GM12873 (cell line): ENCODE data around the gene RNF123.

Source experiments
- TF ChIP-seq, protein P1 (sequence below): IDR thresholded peaks from 2 replicates; pipeline ENCODE4 v1.5.1; 2012; ENCODE audit warnings: low read depth, mild to moderate bottlenecking, moderate library complexity, low read length, control low read depth; ENCODE audit not compliant: insufficient read depth; ENCODE audit errors: missing control alignments

RNF123 gene

DNA sequence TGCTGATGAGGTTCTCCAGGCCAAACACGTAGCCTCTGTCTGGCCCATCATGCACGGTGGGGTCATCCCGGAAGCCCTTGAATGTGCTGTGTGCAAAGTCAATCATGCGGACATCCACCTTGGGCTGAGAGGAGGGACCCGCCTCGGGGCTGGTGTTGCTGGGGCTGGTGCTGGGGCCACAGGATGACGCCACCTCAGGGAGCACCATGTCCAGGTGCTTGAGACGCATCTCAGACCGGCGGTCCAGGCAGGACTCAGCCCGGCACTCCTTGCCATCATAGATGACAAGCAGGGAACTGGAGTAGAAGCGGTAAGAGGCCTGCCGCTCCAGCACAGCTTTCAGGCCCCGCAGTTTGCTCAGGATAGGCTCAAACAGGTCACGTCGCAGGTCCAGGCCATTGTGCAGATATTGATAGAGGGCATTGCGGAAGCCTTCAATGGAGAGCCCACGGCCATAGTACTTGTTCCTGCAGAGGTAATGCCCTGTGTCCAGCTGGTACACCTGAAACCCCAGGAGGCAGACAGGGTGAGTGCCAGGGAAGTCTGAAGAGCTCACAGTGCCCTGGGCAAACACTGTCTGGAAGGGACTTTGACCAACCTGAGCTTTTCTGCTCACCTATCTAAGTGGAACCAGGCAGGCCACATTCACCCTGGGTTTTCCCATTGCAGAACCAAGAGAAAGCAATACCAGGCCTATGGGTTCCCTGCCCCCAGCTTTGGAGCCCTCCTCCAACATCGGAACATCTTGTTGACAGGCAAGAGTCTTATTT, 38.0 kb downstream of the RNF123 start:
- TF ChIP-seq, protein P1, sequence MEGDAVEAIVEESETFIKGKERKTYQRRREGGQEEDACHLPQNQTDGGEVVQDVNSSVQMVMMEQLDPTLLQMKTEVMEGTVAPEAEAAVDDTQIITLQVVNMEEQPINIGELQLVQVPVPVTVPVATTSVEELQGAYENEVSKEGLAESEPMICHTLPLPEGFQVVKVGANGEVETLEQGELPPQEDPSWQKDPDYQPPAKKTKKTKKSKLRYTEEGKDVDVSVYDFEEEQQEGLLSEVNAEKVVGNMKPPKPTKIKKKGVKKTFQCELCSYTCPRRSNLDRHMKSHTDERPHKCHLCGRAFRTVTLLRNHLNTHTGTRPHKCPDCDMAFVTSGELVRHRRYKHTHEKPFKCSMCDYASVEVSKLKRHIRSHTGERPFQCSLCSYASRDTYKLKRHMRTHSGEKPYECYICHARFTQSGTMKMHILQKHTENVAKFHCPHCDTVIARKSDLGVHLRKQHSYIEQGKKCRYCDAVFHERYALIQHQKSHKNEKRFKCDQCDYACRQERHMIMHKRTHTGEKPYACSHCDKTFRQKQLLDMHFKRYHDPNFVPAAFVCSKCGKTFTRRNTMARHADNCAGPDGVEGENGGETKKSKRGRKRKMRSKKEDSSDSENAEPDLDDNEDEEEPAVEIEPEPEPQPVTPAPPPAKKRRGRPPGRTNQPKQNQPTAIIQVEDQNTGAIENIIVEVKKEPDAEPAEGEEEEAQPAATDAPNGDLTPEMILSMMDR, result no peak

GRCh38 chr3:49727924-49728361, 38.6 kb downstream of the RNF123 start:
- TF ChIP-seq, protein P1, result no peak

DNA sequence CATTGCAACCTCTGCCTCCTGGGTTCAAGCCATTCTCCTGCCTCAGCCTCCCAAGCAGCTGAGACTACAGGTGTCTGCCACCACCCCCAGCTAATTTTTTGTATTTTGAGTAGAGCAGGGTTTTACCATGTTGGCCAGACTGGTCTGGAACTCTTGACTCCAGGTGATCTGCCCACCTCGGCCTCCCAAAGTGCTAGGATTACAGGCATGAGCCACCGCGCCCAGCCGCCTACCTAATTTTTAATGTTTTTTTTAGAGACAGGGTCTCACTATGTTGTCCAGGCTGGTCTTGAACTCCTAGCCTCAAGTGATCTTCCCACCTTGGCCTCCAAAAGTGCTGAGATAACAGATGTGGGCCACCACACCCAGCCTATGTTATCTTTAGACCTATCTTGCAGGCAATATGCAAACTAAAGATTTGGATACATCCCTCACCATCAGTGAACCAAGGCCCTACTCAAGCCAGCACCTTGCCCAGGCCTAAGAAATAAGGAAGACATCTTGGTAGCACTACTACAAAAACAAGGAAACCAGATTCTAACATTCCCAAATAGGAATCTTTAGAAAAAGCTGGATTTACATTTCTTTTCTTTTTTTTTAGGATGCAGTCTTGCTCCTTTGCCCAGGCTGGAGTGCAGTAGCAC, 40.7 kb downstream of the RNF123 start:
- TF ChIP-seq, protein P1, result no peak

DNA sequence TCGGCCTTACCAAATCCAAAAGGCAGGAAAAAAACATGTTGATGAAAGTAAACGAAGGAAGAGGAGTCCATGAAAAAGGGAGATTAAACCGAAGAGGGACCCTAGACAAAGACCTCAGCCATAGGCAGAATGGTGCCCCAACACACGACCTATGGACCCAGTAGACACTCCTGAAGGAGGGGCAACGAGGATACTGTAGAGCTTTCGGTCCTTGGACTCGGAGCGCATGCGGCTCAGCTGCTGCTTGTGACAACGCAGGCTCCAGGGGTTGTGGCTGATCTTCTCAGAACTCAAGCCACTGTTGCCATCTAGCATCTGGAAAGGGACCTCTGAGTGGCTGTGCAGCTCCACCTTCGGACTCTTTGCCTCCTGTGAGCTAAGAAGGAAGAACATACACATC, 43.2 kb downstream of the RNF123 start:
- TF ChIP-seq, protein P1, result no peak

DNA sequence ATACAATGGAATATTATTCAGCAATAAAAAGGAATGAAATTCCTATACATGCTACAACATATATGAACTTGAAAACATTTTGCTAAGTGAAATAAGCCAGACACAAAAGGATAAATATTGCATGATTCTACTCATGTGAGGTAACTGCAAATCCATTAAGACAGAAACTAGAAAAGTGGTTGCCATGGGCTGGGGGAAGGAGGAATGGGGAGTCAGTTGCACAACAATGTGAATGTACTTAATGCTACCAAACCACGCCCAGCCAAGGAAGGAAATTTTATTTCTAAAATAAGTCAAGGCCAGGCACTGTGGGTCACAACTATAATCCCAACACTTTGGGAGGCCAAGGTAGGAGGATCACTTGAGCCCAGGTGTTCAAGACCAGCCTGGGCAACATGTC, 44.2 kb downstream of the RNF123 start:
- TF ChIP-seq, protein P1, result no peak

- TF ChIP-seq, protein P1, result no peak
Measured at GRCh38 chr3:49734752-49735151, 45.4 kb downstream of the RNF123 start.

- TF ChIP-seq, protein P1, result no peak
Measured at GRCh38 chr3:49738067-49738713, 48.8 kb downstream of the RNF123 start.
